Right atrium auricular region (tissue), 2 donors: ENCODE data around the gene SLC11A2. TPM values are rescaled to one million over a fixed set of nuclear protein-coding genes. Genes with fewer than 3 reads are reported as not detected.

Experiments used
- DNase-seq: peaks from one replicate; pipeline ENCODE4 v3.0.0-alpha.2; 2019; ENCODE audit warnings: low spot score
- H3K27ac ChIP-seq, 2 donors: fragments of 200-600 bp; sonication (generic); 1 replicate in 1 of 2; 2 replicates in 1 of 2; pipeline ENCODE4 v1.5.1; 2016 to 2019
- H3K27me3 ChIP-seq, 2 donors: fragments of 200-600 bp; sonication (generic); one replicate each; pipeline versions ENCODE4 v1.5.1 to v1.6.0; 2017 to 2019
- H3K36me3 ChIP-seq: fragments of 200-600 bp; sonication (generic); one replicate; pipeline ENCODE4 v1.5.1; 2016
- H3K4me1 ChIP-seq, 2 donors: fragments of 200-600 bp; sonication (generic); one replicate each; pipeline versions ENCODE4 v1.5.1 to v1.6.0; 2017 to 2019
- H3K4me3 ChIP-seq, 2 donors: fragments of 200-600 bp; sonication (generic); 1 replicate in 1 of 2; 2 replicates in 1 of 2; pipeline ENCODE4 v1.5.1; 2017 to 2019; ENCODE audit warnings: mild to moderate bottlenecking in 1 of 2, moderate library complexity in 1 of 2
- H3K9me3 ChIP-seq, 2 donors: fragments of 200-600 bp; sonication (generic); one replicate each; pipeline ENCODE4 v1.5.1; 2019
- total RNA-seq, 2 donors: library from RNA; depleted of rRNA; stranded (reverse); fragments of >200 nt; gene quantifications; one replicate each; pipeline ENCODE4 v1.1.0, GENCODE V29; 2016
- TF ChIP-seq, protein P1 (sequence below), 2 donors: fragments of 200-600 bp; sonication (generic); IDR thresholded peaks; one replicate each; pipeline ENCODE4 v1.5.1; 2019; ENCODE audit warnings: antibody characterized with exemption in 2 of 2

SLC11A2 gene
- total RNA-seq, 2 donors from 2014 or later = 25.5 to 40.9 TPM

DNA sequence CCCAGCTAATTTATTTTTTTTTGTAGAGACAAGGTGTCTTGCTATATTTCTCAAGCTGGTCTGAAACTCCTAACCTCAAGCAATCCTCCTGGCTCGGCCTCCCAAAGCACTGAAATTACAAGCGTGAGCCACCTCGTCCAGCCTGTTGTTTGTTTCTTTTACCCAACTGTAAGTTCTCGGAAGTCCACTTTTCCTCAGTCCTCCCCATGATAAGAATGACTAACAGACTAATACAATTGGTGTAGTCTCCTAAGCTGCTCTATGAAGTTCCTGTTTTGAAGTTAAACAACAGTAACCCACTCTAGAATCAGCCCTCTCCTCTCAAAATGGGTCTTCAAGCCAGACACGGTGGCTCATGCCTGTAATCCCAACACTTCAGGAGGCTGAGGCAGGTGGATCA lies 37.3 kb downstream of the SLC11A2 start:
- TF ChIP-seq, protein P1, sequence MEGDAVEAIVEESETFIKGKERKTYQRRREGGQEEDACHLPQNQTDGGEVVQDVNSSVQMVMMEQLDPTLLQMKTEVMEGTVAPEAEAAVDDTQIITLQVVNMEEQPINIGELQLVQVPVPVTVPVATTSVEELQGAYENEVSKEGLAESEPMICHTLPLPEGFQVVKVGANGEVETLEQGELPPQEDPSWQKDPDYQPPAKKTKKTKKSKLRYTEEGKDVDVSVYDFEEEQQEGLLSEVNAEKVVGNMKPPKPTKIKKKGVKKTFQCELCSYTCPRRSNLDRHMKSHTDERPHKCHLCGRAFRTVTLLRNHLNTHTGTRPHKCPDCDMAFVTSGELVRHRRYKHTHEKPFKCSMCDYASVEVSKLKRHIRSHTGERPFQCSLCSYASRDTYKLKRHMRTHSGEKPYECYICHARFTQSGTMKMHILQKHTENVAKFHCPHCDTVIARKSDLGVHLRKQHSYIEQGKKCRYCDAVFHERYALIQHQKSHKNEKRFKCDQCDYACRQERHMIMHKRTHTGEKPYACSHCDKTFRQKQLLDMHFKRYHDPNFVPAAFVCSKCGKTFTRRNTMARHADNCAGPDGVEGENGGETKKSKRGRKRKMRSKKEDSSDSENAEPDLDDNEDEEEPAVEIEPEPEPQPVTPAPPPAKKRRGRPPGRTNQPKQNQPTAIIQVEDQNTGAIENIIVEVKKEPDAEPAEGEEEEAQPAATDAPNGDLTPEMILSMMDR (IDR thresholded peaks at IDR 0.05) = no peak
- Histone ChIP-seq H3K4me3 (no peak overlapping the region), H3K27me3 (no peaks in the 10 kb centered on the region), H3K9me3 (no peaks in the 10 kb centered on the region), H3K4me1 (peaks cover 0 to 28% of the 10 kb centered on the region in 2 donors), H3K36me3 (peaks cover 54% of the 10 kb centered on the region), H3K27ac (no peak overlapping the region)
- DNase-seq = no peak

GRCh38 chr12:50988051-50988450 lies 38.1 kb downstream of the SLC11A2 start:
- Histone ChIP-seq H3K4me1 (peaks cover 0 to 28% of the 10 kb centered on the region in 2 donors), H3K4me3 (no peak overlapping the region), H3K27ac (no peak overlapping the region), H3K27me3 (no peaks in the 10 kb centered on the region), H3K9me3 (no peaks in the 10 kb centered on the region), H3K36me3 (peaks cover 54% of the 10 kb centered on the region)
- TF ChIP-seq, protein P1 (IDR thresholded peaks at IDR 0.05) = no peak
- no peak for DNase-seq

DNA sequence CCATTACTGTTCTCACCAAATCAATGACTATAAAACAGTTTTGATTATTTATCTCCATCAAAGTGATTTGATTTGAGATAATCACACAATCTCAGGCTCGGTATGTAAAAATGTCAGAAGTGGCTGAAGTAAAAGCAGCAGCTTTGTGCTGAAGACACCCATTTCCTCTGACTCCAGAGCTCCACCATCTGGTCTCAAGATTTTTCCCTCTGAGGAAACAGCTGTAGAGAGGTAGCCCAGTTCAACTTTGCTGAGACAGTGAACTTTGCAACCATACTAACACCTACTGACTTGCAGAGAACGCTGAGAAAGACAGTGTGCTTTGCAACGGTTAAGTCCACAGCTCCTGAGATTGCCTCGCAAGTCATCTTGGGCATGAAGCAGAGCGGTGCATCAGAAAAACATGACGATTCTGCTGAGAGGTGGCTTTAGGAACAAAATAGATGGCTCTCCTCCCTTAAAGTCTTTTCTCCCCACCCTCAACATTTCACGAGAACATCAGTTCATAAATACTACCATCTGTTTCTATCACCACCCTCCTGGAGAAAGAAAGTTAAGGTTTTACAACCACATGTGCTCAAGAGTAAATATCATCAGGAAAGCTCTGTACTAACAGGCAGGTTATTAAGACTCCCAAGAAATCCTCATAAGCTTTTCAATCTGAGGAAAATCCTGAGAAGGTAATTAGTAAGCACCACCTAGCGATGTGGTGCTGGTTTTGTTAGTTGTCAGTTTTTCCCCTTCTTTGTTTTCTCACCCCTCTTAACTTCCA lies 39.0 kb downstream of the SLC11A2 start:
- H3K9me3 ChIP-seq = no peaks in the 10 kb centered on the region
- H3K27ac ChIP-seq = peak overlapping the region; percentile 76 to 87
- no peak overlapping the region for H3K4me3 ChIP-seq
- peaks cover 0 to 28% of the 10 kb centered on the region in 2 donors for H3K4me1 ChIP-seq
- TF ChIP-seq, protein P1 (IDR thresholded peaks at IDR 0.05) = peak; percentile 40 to 75
- peaks cover 48% of the 10 kb centered on the region for H3K36me3 ChIP-seq
- peak; percentile 61 for DNase-seq
- H3K27me3 ChIP-seq = no peaks in the 10 kb centered on the region

DNA sequence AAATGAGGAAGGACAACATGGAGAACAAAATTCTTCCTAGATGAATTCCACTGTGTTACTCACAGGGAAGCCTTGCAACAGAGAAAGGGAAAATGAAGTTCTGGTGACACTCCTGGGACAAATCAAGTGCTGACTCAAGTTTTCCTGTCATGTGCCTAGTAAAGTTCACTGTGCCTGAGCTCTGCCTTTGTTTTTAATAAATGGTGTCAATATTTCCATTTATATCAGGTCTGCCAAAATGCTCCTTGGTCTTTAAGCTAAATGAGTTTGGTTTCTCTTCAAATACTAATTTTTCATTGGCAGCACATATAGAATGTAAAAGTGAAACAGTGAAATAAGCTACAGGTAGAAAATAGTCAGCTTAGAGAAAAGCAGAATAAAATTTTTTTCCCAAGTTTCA lies 40.9 kb downstream of the SLC11A2 start:
- peaks cover 0 to 28% of the 10 kb centered on the region in 2 donors for H3K4me1 ChIP-seq
- H3K36me3 ChIP-seq = peaks cover 41% of the 10 kb centered on the region
- TF ChIP-seq, protein P1 (IDR thresholded peaks at IDR 0.05) = no peak
- peak overlapping the region; percentile 76 to 87 for H3K27ac ChIP-seq
- no peak overlapping the region for H3K4me3 ChIP-seq
- H3K9me3 ChIP-seq = no peaks in the 10 kb centered on the region
- peak; percentile 70 for DNase-seq
- H3K27me3 ChIP-seq = no peaks in the 10 kb centered on the region

GRCh38 chr12:50984586-50985298 lies 41.4 kb downstream of the SLC11A2 start:
- H3K27me3 ChIP-seq = no peaks in the 10 kb centered on the region
- no peaks in the 10 kb centered on the region for H3K9me3 ChIP-seq
- H3K4me1 ChIP-seq = peaks cover 0 to 28% of the 10 kb centered on the region in 2 donors
- no peak for DNase-seq
- H3K4me3 ChIP-seq = no peak overlapping the region
- TF ChIP-seq, protein P1 (IDR thresholded peaks at IDR 0.05) = no peak
- H3K36me3 ChIP-seq = peaks cover 40% of the 10 kb centered on the region
- peak overlapping the region; percentile 76 to 87 for H3K27ac ChIP-seq
